Omental fat pad (tissue), 4 donors: ENCODE results near the gene DOK3. TPM values are rescaled to one million over a fixed set of nuclear protein-coding genes. Genes with fewer than 3 reads are reported as not detected.

Source experiments
- ATAC-seq: fragments of 150-250 bp; one replicate; pipeline ENCODE4 v1.9.1; 2016; ENCODE audit warnings: mild to moderate bottlenecking, moderate library complexity; ENCODE audit not compliant: low FRiP score
- DNase-seq: peaks from one replicate; pipeline ENCODE4 v3.0.0-alpha.2; 2019; ENCODE audit warnings: low spot score
- CTCF ChIP-seq, 3 donors: fragments of 450-650 bp; IDR thresholded peaks; one replicate each; pipeline ENCODE4 v1.5.1; 2016 to 2017; ENCODE audit warnings: antibody characterized with exemption in 3 of 3, mild to moderate bottlenecking in 3 of 3, moderate library complexity in 2 of 3
- total RNA-seq, 4 donors: library from RNA; depleted of rRNA; stranded (reverse); fragments of >200 nt; gene quantifications; one replicate each; pipeline ENCODE4 v1.1.0, GENCODE V29; 2016

DOK3 gene
- total RNA-seq, 4 donors from 2014 or later = 7.4 to 41.0 (median 16.3) TPM

- TF ChIP-seq CTCF (IDR thresholded peaks at IDR 0.05) = no peak
- ATAC-seq (no peak), DNase-seq (no peak)
Measured at GRCh38 chr5:177470759-177471536, 38.7 kb downstream of the DOK3 start.

- DNase-seq (no peak), ATAC-seq (no peak)
- no peak for TF ChIP-seq CTCF (IDR thresholded peaks at IDR 0.05)
Measured at GRCh38 chr5:177469750-177470525, 39.7 kb downstream of the DOK3 start.

- no peak for TF ChIP-seq CTCF (IDR thresholded peaks at IDR 0.05)
- DNase-seq (no peak), ATAC-seq (no peak)
Measured at GRCh38 chr5:177468685-177469628, 40.7 kb downstream of the DOK3 start.

GRCh38 chr5:177468329-177468684 lies 41.3 kb downstream of the DOK3 start:
- TF ChIP-seq CTCF (IDR thresholded peaks at IDR 0.05) = no peak
- DNase-seq = no peak
- no peak for ATAC-seq

GRCh38 chr5:177467436-177467835 lies 42.2 kb downstream of the DOK3 start:
- no peak for TF ChIP-seq CTCF (IDR thresholded peaks at IDR 0.05)
- DNase-seq (no peak), ATAC-seq (no peak)

- ATAC-seq (no peak), DNase-seq (no peak)
- TF ChIP-seq CTCF (IDR thresholded peaks at IDR 0.05) = no peak
Measured at GRCh38 chr5:177466861-177467260, 42.8 kb downstream of the DOK3 start.
